ENCODE results near the gene LLGL1. TPM values are rescaled to one million over a fixed set of nuclear protein-coding genes. Genes with fewer than 3 reads are reported as not detected.
A peak's percentile ranks its signal among the peaks of the same experiment; 100 is the strongest.

Gene LLGL1
- total RNA-seq, 1 experiment from 2014 or later = 44.3 TPM

DNA sequence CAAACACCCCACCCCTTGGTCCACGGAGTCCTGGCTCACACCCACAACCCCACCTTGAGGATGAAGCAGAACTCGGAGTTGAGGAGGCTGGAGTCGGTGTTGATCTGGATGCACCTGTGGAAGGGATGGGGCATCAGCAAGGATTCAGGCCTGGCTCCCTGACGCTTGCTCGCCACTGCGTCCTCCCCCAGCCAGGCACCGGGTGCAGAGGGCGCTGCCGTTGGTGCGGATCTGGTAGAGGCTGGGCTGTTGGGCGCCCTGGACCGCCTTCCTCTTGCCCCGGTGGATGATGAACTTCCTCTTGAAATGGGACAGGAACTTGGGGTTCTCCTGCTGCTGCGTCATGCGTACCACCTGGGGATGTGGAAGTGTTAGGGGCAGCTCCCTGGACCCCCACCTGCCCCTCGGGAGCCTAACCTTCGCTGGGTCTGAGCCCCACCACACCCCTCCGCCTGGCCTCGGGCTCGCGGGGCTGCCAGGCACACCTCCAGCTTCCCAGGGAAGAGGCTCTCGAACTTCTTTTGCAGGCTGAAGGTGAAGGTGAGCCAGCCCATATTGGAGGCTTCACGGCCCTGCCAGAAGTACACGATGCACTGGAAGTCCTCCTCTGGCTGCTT is 20.8 kb downstream of the LLGL1 start:
- Histone ChIP-seq H2AFZ (ENCODE audit: low read depth, low read length, poor library complexity, severe bottlenecking) (no peak overlapping the region), H3K79me2 (ENCODE audit: insufficient read depth, low read length) (no peaks in the 10 kb centered on the region), H3K9ac (ENCODE audit: low read length) (no peak overlapping the region), H4K20me1 (ENCODE audit: insufficient read depth) (peaks cover 6% of the 10 kb centered on the region; the same call in 1 of the 2 replicates), H3K27ac (ENCODE audit: low read depth, low read length) (peak overlapping the region; percentile 18; the same call in 1 of the 2 replicates), H3K4me3 (replicated peaks in 1 of 2; ENCODE audit: low read depth in 1 of 2, low read length in 2 of 2) (no peak overlapping the region), H3K4me1 (ENCODE audit: control insufficient read depth in 1 of 2, insufficient read depth in 2 of 2, low read length in 2 of 2) (peaks cover 0 to 12% of the 10 kb centered on the region in 2 experiments; a peak in 2 of 4 replicates), H3K36me3 (ENCODE audit: control insufficient read depth in 1 of 2, insufficient read depth in 2 of 2, low read length in 2 of 2) (peaks cover 17 to 42% of the 10 kb centered on the region in 2 experiments), H3K9me2 (ENCODE audit: insufficient read depth) (no peaks in the 10 kb centered on the region), H3K27me3 (ENCODE audit: insufficient read depth, low read length) (no peaks in the 10 kb centered on the region), H3K4me2 (ENCODE audit: low read length) (no peak overlapping the region), H3K9me3 (ENCODE audit: control insufficient read depth in 1 of 2, insufficient read depth in 1 of 2, low read depth in 1 of 2, low read length in 2 of 2) (no peaks in the 10 kb centered on the region)
- ATAC-seq (no peak), DNase-seq (ENCODE audit: low read depth, low spot score) (no peak)
- RAD21 ChIA-PET (ENCODE audit: low non-redundant PET in 1 of 2, low total read pairs in 2 of 2, uncharacterized antibody in 2 of 2, unreplicated experiment in 2 of 2) = no interaction called here
- CTCF ChIA-PET = no interaction called here
- TF ChIP-seq, protein P1, sequence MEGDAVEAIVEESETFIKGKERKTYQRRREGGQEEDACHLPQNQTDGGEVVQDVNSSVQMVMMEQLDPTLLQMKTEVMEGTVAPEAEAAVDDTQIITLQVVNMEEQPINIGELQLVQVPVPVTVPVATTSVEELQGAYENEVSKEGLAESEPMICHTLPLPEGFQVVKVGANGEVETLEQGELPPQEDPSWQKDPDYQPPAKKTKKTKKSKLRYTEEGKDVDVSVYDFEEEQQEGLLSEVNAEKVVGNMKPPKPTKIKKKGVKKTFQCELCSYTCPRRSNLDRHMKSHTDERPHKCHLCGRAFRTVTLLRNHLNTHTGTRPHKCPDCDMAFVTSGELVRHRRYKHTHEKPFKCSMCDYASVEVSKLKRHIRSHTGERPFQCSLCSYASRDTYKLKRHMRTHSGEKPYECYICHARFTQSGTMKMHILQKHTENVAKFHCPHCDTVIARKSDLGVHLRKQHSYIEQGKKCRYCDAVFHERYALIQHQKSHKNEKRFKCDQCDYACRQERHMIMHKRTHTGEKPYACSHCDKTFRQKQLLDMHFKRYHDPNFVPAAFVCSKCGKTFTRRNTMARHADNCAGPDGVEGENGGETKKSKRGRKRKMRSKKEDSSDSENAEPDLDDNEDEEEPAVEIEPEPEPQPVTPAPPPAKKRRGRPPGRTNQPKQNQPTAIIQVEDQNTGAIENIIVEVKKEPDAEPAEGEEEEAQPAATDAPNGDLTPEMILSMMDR (IDR thresholded peaks at IDR 0.05 in 2 of 3, conservative IDR thresholded peaks at IDR 0.05 in 1 of 3; ENCODE audit: borderline replicate concordance in 1 of 3, insufficient read depth in 1 of 3, low read depth in 2 of 3, low read length in 2 of 3) = no peak
- TF ChIP-seq, protein P2, sequence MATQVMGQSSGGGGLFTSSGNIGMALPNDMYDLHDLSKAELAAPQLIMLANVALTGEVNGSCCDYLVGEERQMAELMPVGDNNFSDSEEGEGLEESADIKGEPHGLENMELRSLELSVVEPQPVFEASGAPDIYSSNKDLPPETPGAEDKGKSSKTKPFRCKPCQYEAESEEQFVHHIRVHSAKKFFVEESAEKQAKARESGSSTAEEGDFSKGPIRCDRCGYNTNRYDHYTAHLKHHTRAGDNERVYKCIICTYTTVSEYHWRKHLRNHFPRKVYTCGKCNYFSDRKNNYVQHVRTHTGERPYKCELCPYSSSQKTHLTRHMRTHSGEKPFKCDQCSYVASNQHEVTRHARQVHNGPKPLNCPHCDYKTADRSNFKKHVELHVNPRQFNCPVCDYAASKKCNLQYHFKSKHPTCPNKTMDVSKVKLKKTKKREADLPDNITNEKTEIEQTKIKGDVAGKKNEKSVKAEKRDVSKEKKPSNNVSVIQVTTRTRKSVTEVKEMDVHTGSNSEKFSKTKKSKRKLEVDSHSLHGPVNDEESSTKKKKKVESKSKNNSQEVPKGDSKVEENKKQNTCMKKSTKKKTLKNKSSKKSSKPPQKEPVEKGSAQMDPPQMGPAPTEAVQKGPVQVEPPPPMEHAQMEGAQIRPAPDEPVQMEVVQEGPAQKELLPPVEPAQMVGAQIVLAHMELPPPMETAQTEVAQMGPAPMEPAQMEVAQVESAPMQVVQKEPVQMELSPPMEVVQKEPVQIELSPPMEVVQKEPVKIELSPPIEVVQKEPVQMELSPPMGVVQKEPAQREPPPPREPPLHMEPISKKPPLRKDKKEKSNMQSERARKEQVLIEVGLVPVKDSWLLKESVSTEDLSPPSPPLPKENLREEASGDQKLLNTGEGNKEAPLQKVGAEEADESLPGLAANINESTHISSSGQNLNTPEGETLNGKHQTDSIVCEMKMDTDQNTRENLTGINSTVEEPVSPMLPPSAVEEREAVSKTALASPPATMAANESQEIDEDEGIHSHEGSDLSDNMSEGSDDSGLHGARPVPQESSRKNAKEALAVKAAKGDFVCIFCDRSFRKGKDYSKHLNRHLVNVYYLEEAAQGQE (IDR thresholded peaks at IDR 0.05; ENCODE audit: low read depth) = no peak
- TF ChIP-seq SP1 (IDR thresholded peaks at IDR 0.05; ENCODE audit: low read depth) (no peak), SRF (IDR thresholded peaks at IDR 0.05; ENCODE audit: low read depth) (no peak), POLR2AphosphoS5 (IDR thresholded peaks at IDR 0.05; ENCODE audit: low read depth, low read length) (no peak), POLR2A (IDR thresholded peaks at IDR 0.05; ENCODE audit: borderline replicate concordance, extremely low read depth, insufficient read depth, insufficient read length) (no peak), CBX3 (IDR thresholded peaks at IDR 0.05; ENCODE audit: low read depth) (no peak), ATF3 (IDR thresholded peaks at IDR 0.05) (no peak), FOSL1 (IDR thresholded peaks at IDR 0.05; ENCODE audit: low read depth) (no peak), EGR1 (IDR thresholded peaks at IDR 0.05; ENCODE audit: low read depth) (no peak), TCF7L2 (IDR thresholded peaks at IDR 0.05; ENCODE audit: borderline replicate concordance, extremely low read depth, insufficient read depth, insufficient read length) (no peak), CEBPB (IDR thresholded peaks at IDR 0.05; ENCODE audit: low read depth) (no peak), ELF1 (IDR thresholded peaks at IDR 0.05; ENCODE audit: borderline replicate concordance, low read depth) (no peak)
- TF ChIP-seq, protein P3, sequence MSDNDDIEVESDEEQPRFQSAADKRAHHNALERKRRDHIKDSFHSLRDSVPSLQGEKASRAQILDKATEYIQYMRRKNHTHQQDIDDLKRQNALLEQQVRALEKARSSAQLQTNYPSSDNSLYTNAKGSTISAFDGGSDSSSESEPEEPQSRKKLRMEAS (IDR thresholded peaks at IDR 0.05) = no peak
- TF ChIP-seq, protein P4, sequence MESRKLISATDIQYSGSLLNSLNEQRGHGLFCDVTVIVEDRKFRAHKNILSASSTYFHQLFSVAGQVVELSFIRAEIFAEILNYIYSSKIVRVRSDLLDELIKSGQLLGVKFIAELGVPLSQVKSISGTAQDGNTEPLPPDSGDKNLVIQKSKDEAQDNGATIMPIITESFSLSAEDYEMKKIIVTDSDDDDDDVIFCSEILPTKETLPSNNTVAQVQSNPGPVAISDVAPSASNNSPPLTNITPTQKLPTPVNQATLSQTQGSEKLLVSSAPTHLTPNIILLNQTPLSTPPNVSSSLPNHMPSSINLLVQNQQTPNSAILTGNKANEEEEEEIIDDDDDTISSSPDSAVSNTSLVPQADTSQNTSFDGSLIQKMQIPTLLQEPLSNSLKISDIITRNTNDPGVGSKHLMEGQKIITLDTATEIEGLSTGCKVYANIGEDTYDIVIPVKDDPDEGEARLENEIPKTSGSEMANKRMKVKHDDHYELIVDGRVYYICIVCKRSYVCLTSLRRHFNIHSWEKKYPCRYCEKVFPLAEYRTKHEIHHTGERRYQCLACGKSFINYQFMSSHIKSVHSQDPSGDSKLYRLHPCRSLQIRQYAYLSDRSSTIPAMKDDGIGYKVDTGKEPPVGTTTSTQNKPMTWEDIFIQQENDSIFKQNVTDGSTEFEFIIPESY (IDR thresholded peaks at IDR 0.05; ENCODE audit: extremely low read depth, insufficient replicate concordance, low read length) = no peak
- intact Hi-C loops (cut with micrococcal nuclease) = no loop called here
- no TSS peak for BruUV-seq (replicated peaks)
- POLR2A ChIA-PET = no interaction called here
